ENCODE data around the gene KRTAP10-10.

Gene KRTAP10-10

GRCh38 chr21:44686000-44686781 is 49.0 kb downstream of the KRTAP10-10 start:
- DNase-seq: no peak

DNA sequence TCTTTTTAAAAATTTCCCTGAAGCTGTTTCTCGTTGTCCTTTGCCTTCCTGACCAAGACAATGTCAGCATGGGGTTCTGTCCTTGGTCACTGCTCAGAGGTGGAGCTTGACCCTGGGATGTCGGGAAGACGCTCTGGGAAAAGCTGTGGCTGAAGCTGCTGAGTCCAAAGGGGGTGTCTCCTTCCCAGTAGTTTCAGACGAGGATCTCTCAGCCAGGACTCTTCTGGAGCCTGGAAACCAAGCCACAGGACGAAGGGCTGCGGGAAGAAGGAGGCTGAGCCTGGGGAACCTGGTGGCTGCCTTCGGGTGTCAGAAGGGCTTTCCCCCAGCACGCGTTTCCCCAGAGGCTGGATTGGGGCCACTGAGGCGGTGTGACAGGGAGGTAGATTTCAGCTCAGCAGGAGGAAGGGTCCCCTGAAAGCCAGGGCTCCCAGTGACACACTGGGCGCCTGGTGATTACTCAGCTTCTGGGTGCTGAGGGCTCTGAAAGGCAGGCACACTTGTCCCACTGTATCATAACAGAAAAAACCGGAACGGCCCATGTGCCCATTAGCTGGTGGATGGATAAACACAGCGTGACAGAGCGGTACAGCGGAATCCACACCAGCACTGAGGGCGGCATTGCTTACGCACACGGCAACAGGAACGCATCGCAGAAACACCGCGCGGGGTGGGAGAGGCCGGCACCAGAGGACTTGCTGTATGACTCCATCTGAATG is 49.8 kb downstream of the KRTAP10-10 start:
- no peak for DNase-seq

GRCh38 chr21:44687671-44688070 is 50.5 kb downstream of the KRTAP10-10 start:
- no peak for DNase-seq

All from CD4-positive, alpha-beta T cell treated with Interleukin-12 subunit alpha and Interleukin-12 subunit beta, for 1 hour (primary cell).